COR-L47 (cell line): ENCODE data around the gene ZNF296.
"Not testable (repeated sequence)": the region's sequence is repeated elsewhere in the genome, so short reads cannot be mapped to it uniquely, and the experiment has no call there.

Experiments
- DNase-seq: peaks from one replicate; lab custom pipeline; 2025; lab: John Stamatoyannopoulos, UW

The ZNF296 gene

DNA sequence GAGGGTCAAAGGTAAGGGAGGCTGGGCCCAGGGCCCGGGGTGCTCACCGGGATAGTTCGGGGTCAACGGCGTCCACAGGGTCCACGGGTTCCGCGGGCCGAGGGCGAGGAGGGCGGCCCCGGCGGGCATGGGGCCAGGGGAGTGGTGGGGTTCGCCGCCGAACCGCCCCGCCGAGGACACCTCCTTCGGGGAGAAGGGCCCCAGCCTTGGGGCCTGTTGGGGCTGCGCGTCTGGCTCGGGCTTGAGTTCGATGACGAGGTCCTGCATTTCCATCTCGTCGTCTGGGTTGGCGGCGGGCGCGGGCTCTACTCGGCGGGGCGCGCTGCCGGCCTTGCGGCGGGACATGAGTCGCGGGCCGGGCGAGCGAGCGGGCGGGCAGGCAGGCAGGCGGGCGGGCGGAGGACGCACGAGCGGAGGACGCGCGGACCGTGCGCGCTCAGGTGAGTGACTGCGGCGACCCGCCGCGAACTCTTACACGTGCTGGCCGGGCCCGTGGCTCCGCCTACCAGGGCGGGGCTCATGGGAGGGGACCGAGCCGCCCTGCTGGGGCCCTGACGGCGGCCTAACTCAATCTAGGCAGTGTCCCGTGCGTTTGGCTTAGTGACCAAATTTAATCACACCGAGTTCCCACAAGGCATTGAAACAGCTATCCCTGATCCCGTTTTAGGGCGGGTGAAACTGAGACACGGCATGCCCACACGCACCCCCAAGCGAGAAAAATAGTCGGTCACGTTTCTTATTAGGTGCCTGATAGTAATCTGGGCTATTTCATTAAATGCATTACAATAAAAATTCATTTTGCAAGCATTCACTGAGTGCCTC is at the start of gene ZNF296:
Gene ZNF296 (minus strand): TSS at position 450 of the 822 bp plus-strand sequence. CDS start 105 bp downstream, at position 345.
- peak; percentile 71 for DNase-seq

DNA sequence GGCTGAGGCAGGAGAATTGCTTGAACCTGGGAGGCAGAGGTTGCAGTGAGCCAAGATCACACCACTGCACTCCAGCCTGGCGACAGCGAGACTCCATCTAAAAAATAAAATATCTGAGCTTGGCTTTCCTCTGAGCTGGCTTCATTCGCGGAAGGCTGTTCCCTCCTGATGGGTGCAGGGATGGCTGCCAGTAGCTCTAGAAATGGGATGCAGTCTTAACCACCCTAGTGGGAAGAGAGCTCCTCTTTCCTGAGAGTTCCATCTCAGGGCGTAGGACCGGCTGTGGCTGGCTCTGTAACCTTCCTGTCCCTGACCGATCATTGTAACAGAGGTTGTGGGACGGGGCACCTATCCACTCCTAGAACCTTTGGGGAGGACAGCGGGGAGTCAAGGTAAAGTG is 49.1 kb upstream of the ZNF296 start:
- DNase-seq: no peak

- DNase-seq: no peak
Measured at GRCh38 chr19:45124021-45124420, 47.7 kb upstream of the ZNF296 start.

GRCh38 chr19:45123440-45123850 is 47.2 kb upstream of the ZNF296 start:
- DNase-seq: no peak

DNA sequence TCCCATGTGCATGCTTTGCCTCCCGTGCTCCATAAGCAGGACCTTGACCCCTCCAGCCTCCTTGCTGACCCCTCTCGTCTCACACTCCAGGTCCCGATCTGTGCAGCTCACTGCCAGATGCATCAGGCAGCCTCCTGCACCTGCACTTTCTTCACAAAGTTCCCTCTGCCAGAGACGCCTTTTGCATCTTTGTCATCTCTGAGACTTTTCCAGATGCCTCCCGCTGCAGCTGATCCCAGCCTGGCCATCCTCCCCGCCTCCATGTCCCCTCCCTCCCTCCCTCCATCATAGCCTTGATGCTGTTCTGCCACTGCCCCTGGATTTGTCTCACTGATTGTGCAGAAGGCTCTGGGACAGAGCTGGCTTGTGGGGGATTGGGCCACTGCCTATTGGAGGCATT is 46.6 kb upstream of the ZNF296 start:
- no peak for DNase-seq

DNA sequence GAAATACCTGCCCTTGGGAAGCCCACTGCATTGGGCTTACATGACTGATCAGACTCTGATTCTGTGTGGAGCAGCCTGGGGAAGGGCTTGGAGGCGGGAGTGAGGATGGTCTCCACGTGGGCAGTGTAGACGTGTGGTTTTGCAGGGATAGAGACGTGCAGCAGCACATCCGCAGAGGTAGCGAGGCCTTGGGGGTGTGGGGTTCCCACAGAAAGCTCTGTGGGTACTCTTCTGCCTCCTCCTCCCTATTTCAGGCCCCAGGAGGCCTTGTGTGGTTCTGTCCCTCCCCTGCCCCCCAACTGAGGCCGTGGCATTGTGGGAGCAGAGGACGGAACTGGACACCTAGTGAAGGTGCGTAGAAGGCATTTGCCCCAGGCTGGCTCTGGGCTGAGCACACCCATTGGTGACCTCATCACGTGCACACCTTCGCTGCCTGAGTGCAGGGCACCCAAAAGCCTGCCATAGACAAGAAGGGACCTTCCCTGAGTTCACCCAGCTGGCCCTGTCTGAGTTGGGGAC is 45.6 kb upstream of the ZNF296 start:
- no peak for DNase-seq

- DNase-seq: peak; percentile 59
Measured at GRCh38 chr19:45119582-45119981, 43.3 kb upstream of the ZNF296 start.

GRCh38 chr19:45118591-45119355 is 42.5 kb upstream of the ZNF296 start:
- peak; percentile 91 for DNase-seq

DNA sequence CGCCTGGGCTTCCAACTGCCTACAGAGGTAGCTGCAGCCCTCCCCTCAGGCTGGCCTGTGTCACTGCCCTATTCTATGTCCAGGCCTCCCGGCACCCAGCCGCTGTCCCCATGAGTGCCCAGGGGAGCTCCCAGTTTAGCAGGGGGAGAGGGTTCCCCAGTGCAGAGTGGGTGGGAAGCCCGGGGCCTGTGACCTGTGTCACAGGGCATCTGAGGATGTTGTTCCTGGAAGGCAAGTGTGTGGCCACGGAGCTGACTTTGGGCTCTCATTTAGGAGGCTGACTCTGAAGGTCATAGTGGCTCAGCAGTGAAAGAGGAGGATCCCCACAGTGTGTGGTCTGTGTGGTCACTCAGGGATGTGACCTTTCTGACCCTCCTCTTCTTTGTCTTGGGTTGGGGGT is 41.8 kb upstream of the ZNF296 start:
- DNase-seq: no peak

GRCh38 chr19:45117671-45118070 is 41.4 kb upstream of the ZNF296 start:
- no peak for DNase-seq

DNA sequence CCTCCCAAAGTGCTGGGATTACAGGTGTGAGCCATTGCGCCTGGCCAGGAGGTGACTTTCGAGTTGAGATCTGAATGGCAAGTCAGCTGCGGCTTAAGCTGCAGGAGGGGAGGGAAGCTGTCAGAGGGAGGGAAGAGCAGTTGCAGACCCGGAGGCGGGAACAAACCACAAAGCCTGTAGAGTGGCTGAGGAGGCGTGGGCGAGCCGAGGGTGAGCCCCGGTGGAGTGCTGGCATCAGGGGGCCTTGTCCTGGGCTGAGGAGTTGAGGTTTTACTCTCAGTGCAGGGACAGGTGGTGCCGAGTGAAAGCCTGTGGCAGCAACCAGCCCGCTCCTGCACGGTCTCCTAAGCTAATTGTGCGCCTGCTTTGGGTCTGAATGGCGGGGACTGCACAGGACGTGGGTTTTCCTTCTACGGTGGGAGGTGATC is 40.9 kb upstream of the ZNF296 start:
- DNase-seq: peak; percentile 30

DNA sequence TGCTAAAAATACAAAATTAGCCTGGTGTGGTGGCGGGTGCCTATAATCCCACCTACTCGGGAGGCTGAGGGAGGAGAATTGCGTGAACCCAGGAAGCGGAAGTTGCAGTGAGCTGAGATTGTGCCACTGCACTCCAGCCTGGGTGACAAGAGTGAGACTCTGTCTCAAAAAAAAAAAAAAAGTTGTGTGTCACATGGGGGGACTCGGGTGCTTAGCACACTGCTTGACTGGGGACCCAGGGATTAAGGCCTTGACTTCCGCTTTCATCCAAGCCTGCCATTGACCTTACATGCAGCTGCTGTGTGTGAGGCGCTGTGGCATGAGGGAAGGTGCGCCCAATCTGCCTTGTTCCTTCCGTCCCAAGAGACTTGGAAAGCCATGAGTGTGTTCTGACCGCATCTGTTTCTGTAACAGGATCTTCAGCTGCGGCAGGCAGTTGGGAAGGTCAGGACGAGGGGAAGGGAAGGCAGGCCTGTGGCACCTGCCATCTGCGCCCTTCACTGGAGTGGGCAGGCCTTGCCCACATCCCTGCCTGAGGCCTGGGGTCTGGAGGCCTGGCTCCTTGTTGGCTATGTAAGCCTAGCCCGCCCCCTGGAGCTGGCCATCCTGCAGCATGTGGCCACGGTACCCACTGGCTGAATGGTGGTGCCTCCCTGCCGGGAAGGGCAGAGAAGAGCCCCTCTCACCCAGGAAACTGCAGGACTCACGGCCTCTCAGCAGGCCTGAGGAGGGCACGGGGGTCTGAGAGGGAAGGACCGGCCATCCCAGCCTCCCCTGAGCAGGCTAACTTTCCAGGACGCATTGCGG is 39.7 kb upstream of the ZNF296 start:
- DNase-seq: no peak

DNA sequence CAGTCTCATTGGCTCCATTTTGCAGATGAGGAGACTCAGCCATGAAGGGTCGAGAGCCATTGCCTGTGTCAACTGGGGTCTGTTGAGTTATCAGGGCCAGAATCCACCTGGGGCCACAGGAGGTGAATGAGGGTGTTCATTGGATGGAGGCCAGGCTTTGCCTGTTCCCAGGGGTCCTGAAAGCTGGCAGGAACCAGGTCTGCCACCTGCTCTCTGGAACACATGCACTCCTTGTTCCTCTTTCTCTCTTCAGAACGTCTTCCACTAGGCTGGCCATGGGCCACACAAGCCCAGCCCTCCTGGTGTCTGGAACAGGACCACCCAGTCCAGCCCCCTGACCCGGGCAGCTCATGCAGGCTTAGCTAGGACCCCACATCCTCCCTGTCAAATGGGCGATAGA is 37.8 kb upstream of the ZNF296 start:
- DNase-seq: no peak

DNA sequence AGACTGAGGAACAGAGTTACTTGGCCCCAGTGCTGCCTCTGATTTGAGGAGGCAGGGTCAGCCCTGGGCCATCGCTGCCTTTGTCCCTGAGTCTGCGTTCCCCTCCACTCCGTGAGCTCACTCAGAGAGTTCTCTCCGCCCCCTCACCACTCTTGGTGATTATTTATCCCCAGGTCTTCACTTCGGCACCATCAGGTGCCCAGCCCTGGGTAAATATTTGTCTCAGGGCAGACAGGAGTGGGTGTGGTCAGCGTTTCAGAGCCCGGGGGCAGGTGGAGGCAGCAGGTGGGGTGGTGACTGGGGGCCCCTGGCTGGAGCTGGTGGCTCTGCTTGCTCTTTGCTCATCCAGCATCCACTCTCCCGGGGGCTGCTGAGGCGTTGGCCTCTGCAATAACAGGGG is 37.4 kb upstream of the ZNF296 start:
- peak; percentile 95 for DNase-seq

GRCh38 chr19:45112111-45112827 is 36.0 kb upstream of the ZNF296 start:
- DNase-seq: no peak

DNA sequence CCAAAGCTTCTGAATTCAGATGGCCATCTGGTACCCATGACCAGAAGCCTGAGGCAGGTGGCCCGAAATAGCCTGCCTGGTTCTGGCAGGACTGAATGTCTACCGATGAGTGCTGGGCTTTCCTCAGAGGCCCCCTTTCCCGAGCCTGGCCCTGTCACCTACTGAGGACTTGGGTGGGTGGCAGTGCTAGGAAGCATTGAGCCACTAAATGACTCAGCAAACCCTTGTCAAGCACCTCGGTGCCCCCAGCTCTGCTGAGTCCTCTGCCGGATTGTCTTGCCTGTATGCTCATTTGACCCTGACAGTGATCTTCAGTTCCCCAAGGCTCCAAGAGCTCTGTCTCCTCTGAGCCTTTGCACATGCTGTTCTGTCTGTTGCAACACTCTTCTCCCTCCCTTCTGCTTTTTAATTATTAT is 34.6 kb upstream of the ZNF296 start:
- DNase-seq: no peak

- no peak for DNase-seq
Measured at GRCh38 chr19:45107621-45108150, 31.4 kb upstream of the ZNF296 start.

DNA sequence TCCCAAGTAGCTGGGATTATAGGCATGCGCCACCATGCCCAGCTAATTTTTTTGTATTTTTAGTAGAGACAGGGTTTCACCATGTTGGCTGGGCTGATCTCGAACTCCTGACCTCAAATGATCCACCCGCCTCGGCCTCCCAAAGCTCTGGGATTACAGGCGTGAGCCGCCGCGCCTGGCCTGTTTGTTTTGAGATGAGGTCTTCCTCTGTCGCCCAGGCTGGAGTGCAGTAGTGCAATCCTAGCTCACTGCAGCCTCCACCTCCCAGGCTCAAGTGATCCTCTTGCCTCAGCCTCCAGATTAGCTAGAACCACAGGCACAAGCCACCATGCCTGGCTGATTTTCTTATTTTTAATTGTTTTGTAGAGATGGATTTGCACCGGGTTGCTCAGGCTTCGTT is 30.1 kb upstream of the ZNF296 start:
- not testable (repeated sequence) for DNase-seq

DNA sequence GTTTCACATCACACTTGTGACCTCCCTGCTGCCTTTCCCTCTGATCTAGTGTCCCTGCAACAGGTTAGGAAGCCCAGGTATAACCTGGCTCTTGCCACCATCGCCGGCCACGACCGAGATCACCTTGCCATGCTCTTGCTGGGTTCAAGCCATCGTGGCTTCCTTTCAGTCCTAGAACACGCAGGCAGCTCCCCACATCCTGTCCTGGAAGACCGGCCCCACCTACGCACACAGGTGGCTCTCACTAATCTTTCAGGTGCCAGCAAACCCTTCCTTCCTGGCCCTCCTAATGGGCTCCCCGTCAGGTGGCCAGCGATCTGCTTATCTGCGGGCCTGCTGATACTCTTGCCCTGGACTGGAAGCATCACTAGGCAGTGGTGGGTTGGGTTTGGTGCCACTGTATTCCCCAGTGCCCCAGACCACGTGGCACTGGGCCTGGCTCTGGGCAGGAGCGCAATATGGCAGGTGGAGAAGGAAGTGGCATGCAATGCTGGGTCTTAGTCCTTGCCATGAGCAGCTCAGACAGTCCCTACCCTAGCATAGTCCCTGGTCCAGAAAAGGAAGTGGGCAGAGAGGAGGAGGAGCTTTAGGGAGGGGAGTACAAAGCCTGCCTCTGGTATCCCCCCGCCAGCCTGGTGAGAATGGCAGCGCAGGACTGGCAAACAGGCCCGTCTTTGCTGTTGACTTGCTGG is 28.5 kb upstream of the ZNF296 start:
- DNase-seq: no peak

- DNase-seq: peak; percentile 59
Measured at GRCh38 chr19:45103508-45104319, 27.4 kb upstream of the ZNF296 start.
